Measurements from ENCODE around the gene VAPB. TPM values are rescaled to one million over a fixed set of nuclear protein-coding genes. Genes with fewer than 3 reads are reported as not detected.

The VAPB gene
- total RNA-seq, 1 experiment from 2014 or later, result 61.2 TPM

DNA sequence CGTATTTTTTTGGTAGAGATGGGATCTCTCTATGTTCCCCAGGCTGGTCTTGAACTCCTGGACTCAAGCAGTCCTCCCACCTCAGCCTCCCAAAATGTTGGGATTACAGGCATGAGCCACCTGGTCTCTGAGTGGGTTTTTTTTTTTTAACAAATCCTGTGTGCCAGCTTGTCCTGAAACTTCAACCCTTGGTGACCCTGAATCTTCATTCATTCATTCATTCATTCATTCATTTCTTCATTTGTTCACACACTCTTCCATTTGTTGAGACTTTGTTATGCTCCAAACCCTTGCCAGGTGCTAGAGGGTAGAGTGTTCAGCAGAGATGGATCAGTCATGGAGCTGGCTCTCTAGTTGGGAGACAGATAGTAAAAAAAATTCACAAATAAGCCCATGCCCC lies 12.0 kb upstream of the VAPB start:
- Mint-ChIP-seq H3K4me3 (ENCODE audit: unreplicated experiment) (no peak overlapping the region), H3K4me1 (ENCODE audit: insufficient read depth, unreplicated experiment) (peaks cover 6% of the 10 kb centered on the region), H3K27me3 (ENCODE audit: insufficient read depth, unreplicated experiment) (peaks cover 27% of the 10 kb centered on the region), H3K27ac (ENCODE audit: low read depth, unreplicated experiment) (no peak overlapping the region), H3K9me3 (ENCODE audit: unreplicated experiment) (peaks cover 14% of the 10 kb centered on the region), H3K36me3 (ENCODE audit: insufficient read depth, unreplicated experiment) (no peaks in the 10 kb centered on the region)
- no TSS peak for BruUV-seq (replicated peaks)
- TF ChIP-seq, protein P1, sequence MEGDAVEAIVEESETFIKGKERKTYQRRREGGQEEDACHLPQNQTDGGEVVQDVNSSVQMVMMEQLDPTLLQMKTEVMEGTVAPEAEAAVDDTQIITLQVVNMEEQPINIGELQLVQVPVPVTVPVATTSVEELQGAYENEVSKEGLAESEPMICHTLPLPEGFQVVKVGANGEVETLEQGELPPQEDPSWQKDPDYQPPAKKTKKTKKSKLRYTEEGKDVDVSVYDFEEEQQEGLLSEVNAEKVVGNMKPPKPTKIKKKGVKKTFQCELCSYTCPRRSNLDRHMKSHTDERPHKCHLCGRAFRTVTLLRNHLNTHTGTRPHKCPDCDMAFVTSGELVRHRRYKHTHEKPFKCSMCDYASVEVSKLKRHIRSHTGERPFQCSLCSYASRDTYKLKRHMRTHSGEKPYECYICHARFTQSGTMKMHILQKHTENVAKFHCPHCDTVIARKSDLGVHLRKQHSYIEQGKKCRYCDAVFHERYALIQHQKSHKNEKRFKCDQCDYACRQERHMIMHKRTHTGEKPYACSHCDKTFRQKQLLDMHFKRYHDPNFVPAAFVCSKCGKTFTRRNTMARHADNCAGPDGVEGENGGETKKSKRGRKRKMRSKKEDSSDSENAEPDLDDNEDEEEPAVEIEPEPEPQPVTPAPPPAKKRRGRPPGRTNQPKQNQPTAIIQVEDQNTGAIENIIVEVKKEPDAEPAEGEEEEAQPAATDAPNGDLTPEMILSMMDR (IDR thresholded peaks at IDR 0.05; ENCODE audit: unreplicated experiment), result no peak
- POLR2A ChIA-PET, result interaction anchor here (0.6 to 2.6 kb wide), 2 partner anchors 12 to 30 kb away, joined by 4 to 11 read pairs; partner anchors contain the start of gene VAPB
- DNase-seq (ENCODE audit: unreplicated experiment), result no peak
- CTCF ChIA-PET, result interaction anchor here (0.8 kb wide), 2 partner anchors 12 to 19 kb away, joined by 3 to 4 read pairs; no protein-coding TSS in a partner anchor
- intact Hi-C loops (cut with micrococcal nuclease), result no loop called here

DNA sequence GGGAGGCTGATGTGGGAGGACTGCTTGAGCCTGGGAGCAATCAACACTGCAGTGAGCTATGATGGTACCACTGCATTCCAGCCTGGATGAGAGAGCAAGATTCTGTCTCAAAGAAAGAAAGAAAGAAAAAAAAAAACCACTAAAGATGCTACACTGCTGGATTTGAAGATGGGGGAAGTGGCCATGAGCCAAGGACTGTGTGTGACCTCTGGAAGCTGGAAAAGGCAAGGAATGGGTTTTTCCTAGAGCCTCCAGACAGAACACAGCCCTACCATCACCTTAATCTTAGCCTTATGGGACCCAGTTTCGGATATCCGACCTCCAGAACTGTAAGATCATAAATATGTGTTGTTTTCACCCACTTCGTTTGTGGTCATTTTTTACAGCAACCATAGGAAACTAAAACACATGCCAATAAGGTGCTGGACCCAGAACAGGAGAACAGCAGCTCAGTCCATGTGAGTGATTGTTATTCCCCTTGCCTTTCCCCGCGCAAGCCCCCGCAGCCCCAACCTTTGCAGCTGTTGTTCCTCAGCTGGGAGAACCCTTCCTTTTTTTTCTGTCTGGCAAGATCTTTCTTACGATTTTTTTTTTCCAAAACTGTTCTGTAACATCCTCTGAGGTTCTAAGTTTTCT lies 11.1 kb upstream of the VAPB start:
- no peak overlapping the region for H3K27ac Mint-ChIP-seq (ENCODE audit: low read depth, unreplicated experiment)
- no peak overlapping the region for H3K4me3 Mint-ChIP-seq (ENCODE audit: unreplicated experiment)
- H3K36me3 Mint-ChIP-seq (ENCODE audit: insufficient read depth, unreplicated experiment), result no peaks in the 10 kb centered on the region
- no TSS peak for BruUV-seq (replicated peaks)
- peaks cover 14% of the 10 kb centered on the region for H3K9me3 Mint-ChIP-seq (ENCODE audit: unreplicated experiment)
- TF ChIP-seq, protein P1 (IDR thresholded peaks at IDR 0.05; ENCODE audit: unreplicated experiment), result no peak
- CTCF ChIA-PET, result interaction anchor here (0.6 to 0.8 kb wide), 3 partner anchors 10 to 50 kb away, joined by 3 to 4 read pairs (median 3); no protein-coding TSS in a partner anchor
- peaks cover 6% of the 10 kb centered on the region for H3K4me1 Mint-ChIP-seq (ENCODE audit: insufficient read depth, unreplicated experiment)
- DNase-seq (ENCODE audit: unreplicated experiment), result no peak
- POLR2A ChIA-PET, result interaction anchor here (0.5 to 2.6 kb wide), 2 partner anchors 11 to 743 kb away, joined by 3 to 11 read pairs; partner anchors contain the start of gene VAPB
- intact Hi-C loops (cut with micrococcal nuclease), result no loop called here
- H3K27me3 Mint-ChIP-seq (ENCODE audit: insufficient read depth, unreplicated experiment), result peaks cover 27% of the 10 kb centered on the region

DNA sequence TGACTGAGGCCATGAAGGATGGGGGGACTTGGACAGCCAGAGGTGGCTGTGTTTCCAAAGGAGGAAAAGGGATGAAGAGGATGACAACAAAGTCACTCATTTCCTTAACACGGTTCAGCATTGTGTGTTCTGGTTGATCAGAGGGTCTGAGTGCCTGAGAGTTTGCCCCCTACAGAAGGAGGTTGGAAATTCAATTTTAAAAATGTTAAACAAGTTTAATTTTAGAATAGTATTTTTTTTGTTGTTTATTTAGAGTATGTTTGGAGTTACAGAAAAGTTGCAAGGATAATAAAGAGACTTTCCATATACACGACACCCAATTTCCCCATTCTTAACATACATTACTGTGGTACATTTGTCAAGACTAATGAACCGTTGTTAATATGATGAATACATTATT lies 10.3 kb upstream of the VAPB start:
- CTCF ChIA-PET, result no interaction called here
- H3K27ac Mint-ChIP-seq (ENCODE audit: low read depth, unreplicated experiment), result no peak overlapping the region
- TF ChIP-seq, protein P1 (IDR thresholded peaks at IDR 0.05; ENCODE audit: unreplicated experiment), result no peak
- H3K27me3 Mint-ChIP-seq (ENCODE audit: insufficient read depth, unreplicated experiment), result peaks cover 27% of the 10 kb centered on the region
- H3K36me3 Mint-ChIP-seq (ENCODE audit: insufficient read depth, unreplicated experiment), result no peaks in the 10 kb centered on the region
- intact Hi-C loops (cut with micrococcal nuclease), result no loop called here
- POLR2A ChIA-PET, result interaction anchor here (2.6 kb wide), 1 partner anchor 10 kb away, joined by 11 read pairs; the partner anchor contains the start of gene VAPB
- peaks cover 6% of the 10 kb centered on the region for H3K4me1 Mint-ChIP-seq (ENCODE audit: insufficient read depth, unreplicated experiment)
- peaks cover 14% of the 10 kb centered on the region for H3K9me3 Mint-ChIP-seq (ENCODE audit: unreplicated experiment)
- no peak overlapping the region for H3K4me3 Mint-ChIP-seq (ENCODE audit: unreplicated experiment)
- no peak for DNase-seq (ENCODE audit: unreplicated experiment)
- BruUV-seq (replicated peaks), result no TSS peak

DNA sequence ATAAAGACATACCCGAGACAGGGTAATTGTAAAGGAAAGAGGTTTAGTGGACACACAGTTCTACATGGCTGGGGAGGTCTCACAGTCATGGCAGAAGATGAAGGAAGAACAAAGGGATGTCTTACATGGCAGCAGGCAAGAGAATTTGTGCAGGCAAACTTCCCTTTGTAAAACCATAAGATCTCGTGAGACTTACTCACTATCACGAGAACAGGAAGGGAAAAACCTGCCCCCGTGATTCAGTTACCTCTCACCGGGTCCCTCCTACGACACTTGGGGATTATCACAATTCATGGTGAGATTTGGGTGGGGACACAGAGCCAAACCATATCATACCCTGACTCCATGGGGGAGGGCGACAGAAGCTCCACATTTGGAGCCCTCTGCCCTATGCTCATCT lies 7.4 kb upstream of the VAPB start:
- TF ChIP-seq, protein P1 (IDR thresholded peaks at IDR 0.05; ENCODE audit: unreplicated experiment), result no peak
- Mint-ChIP-seq H3K9me3 (ENCODE audit: unreplicated experiment) (peaks cover 14% of the 10 kb centered on the region), H3K36me3 (ENCODE audit: insufficient read depth, unreplicated experiment) (no peaks in the 10 kb centered on the region), H3K27ac (ENCODE audit: low read depth, unreplicated experiment) (no peak overlapping the region), H3K27me3 (ENCODE audit: insufficient read depth, unreplicated experiment) (peaks cover 16% of the 10 kb centered on the region), H3K4me3 (ENCODE audit: unreplicated experiment) (no peak overlapping the region), H3K4me1 (ENCODE audit: insufficient read depth, unreplicated experiment) (peaks cover 5% of the 10 kb centered on the region)
- POLR2A ChIA-PET, result no interaction called here
- no TSS peak for BruUV-seq (replicated peaks)
- CTCF ChIA-PET, result interaction anchor here (1.2 kb wide), 1 partner anchor 111 kb away, joined by 3 read pairs; no protein-coding TSS in a partner anchor
- intact Hi-C loops (cut with micrococcal nuclease), result no loop called here
- no peak for DNase-seq (ENCODE audit: unreplicated experiment)
